Endothelial cell of umbilical vein (primary cell): ENCODE results near the gene FGFR1OP2.
"Not testable (repeated sequence)": the region's sequence is repeated elsewhere in the genome, so short reads cannot be mapped to it uniquely, and the experiment has no call there.

Experiments used
- CTCF ChIP-seq, 2 donors: IDR thresholded peaks; 1 replicate in 1 of 2; 2 replicates in 1 of 2; pipeline ENCODE4 v1.5.1; 2011; ENCODE audit warnings: low read length in 2 of 2, mild to moderate bottlenecking in 2 of 2, moderate library complexity in 2 of 2, control low read depth in 1 of 2, inconsistent platforms in 1 of 2, low read depth in 1 of 2; ENCODE audit not compliant: insufficient read depth in 1 of 2; ENCODE audit errors: extremely low read depth in 1 of 2
- JUN ChIP-seq: IDR thresholded peaks from 2 replicates; pipeline ENCODE4 v1.6.1; 2011; ENCODE audit warnings: borderline replicate concordance, low read depth; ENCODE audit not compliant: insufficient read length, insufficient read depth
- MYC ChIP-seq: IDR thresholded peaks from one replicate; pipeline ENCODE4 v1.6.1; 2011; ENCODE audit warnings: mild to moderate bottlenecking, low read depth, low read length

GRCh38 chr12:26961391-26961790 is 23.1 kb downstream of the FGFR1OP2 start:
- TF ChIP-seq CTCF (IDR thresholded peaks at IDR 0.05; ENCODE audit: extremely low read depth in 1 of 2, insufficient read depth in 1 of 2, low read depth in 1 of 2, low read length in 2 of 2); JUN; MYC: not testable (repeated sequence)
